Nephron (organoid): ENCODE data around the gene DIDO1.

Source experiments
- H3K27ac Mint-ChIP-seq, 3 experiments: 2 replicates each; pipeline ENCODE4 v1.8.0; 2020; ENCODE audit warnings: mixed read lengths in 3 of 3, mild to moderate bottlenecking in 2 of 3, moderate library complexity in 1 of 3
- H3K27me3 Mint-ChIP-seq: 2 replicates; pipeline ENCODE4 v1.8.0; 2021; ENCODE audit warnings: low read depth, mild to moderate bottlenecking, moderate library complexity, mixed read lengths
- H3K36me3 Mint-ChIP-seq: 2 replicates; pipeline ENCODE4 v1.8.0; 2020; ENCODE audit warnings: low read depth, mixed read lengths
- H3K4me1 Mint-ChIP-seq: 2 replicates; pipeline ENCODE4 v1.8.0; 2020; ENCODE audit warnings: mixed read lengths
- H3K4me3 Mint-ChIP-seq, 3 experiments: 2 replicates each; pipeline ENCODE4 v1.8.0; 2020; ENCODE audit warnings: mild to moderate bottlenecking in 3 of 3, mixed read lengths in 3 of 3, moderate library complexity in 2 of 3
- H3K9me3 Mint-ChIP-seq: 2 replicates; pipeline ENCODE4 v1.8.0; 2020; ENCODE audit warnings: mixed read lengths
- TF ChIP-seq, protein P1 (sequence below), 3 experiments: fragments of 200-600 bp; sonication (generic); IDR thresholded peaks; one replicate each; pipeline ENCODE4 v1.5.0; 2021; ENCODE audit warnings: antibody characterized with exemption in 3 of 3; ENCODE audit not compliant: unreplicated experiment in 3 of 3

DIDO1 gene

DNA sequence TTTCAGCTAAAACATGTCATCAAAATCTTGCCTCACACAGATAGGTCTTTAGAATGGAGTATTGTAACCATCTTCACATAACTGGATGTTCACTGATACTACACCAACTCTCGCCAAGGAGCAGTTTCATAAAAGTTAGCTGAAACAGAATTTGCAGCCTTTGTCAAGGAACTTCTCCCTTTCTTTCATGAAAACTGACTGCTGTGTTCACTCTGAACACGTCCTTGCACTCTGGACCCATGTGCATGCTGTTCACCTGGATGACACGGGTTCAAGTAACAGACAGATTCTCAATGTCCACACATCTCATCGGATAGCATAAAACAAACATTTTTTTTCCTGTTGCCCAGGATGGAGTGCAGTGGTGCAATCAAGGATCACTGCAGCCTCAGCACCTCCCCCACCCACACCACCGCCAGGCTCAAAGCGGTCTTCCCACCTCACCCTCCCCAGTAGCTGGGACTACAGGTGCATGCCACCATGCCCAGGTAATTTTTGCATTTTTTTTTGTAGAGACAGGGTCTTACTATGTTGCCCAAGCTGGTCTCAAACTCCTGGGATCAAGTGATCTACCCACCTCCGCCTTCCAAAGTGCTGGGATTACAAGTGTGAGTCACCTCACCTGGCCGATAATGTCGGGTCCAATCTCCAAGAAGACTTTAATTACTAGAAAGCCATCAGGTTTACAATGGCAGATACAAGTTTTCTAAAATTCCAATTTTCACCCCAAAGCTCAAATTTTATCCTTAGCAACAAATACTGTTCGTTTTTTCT, 9.4 kb downstream of the DIDO1 start:
- Mint-ChIP-seq H3K36me3 (peaks cover 10% of the 10 kb centered on the region), H3K27me3 (no peaks in the 10 kb centered on the region), H3K27ac (peak overlapping the region in 1 of 3 experiments; percentile 80), H3K4me3 (no peak overlapping the region), H3K4me1 (peaks cover 63% of the 10 kb centered on the region), H3K9me3 (no peaks in the 10 kb centered on the region)
- TF ChIP-seq, protein P1, sequence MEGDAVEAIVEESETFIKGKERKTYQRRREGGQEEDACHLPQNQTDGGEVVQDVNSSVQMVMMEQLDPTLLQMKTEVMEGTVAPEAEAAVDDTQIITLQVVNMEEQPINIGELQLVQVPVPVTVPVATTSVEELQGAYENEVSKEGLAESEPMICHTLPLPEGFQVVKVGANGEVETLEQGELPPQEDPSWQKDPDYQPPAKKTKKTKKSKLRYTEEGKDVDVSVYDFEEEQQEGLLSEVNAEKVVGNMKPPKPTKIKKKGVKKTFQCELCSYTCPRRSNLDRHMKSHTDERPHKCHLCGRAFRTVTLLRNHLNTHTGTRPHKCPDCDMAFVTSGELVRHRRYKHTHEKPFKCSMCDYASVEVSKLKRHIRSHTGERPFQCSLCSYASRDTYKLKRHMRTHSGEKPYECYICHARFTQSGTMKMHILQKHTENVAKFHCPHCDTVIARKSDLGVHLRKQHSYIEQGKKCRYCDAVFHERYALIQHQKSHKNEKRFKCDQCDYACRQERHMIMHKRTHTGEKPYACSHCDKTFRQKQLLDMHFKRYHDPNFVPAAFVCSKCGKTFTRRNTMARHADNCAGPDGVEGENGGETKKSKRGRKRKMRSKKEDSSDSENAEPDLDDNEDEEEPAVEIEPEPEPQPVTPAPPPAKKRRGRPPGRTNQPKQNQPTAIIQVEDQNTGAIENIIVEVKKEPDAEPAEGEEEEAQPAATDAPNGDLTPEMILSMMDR (IDR thresholded peaks at IDR 0.05; ENCODE audit: unreplicated experiment in 3 of 3), result no peak

DNA sequence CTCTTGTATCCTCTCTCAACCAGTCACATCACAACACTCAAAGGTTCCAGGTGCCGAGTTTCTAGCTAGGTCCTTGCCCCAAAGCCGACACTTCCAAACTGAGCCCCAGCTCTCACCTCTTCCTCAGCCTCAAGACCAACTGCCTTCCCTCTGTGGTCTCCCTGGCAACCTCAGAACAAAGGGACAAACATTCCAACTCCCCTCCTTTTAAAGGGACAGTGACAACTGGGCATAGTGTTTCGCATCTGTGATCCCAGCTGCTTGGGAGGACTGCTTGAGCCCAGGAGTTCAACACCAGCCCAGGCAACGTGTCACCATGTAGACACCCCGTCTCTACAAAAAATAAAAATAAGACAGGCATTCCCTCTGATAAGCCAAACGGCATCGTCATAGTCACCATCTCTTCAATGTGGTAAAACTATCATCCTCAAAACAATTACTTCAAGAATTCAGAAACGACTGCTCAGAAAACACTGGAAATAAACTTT, 11.3 kb downstream of the DIDO1 start:
- Mint-ChIP-seq H3K4me1 (peaks cover 52% of the 10 kb centered on the region), H3K36me3 (peaks cover 26% of the 10 kb centered on the region), H3K27ac (peak overlapping the region in 2 of 3 experiments; percentile 43 to 57), H3K4me3 (peak overlapping the region; percentile 15 to 34 (median 20)), H3K9me3 (no peaks in the 10 kb centered on the region), H3K27me3 (no peaks in the 10 kb centered on the region)
- TF ChIP-seq, protein P1 (IDR thresholded peaks at IDR 0.05; ENCODE audit: unreplicated experiment in 3 of 3), result no peak

DNA sequence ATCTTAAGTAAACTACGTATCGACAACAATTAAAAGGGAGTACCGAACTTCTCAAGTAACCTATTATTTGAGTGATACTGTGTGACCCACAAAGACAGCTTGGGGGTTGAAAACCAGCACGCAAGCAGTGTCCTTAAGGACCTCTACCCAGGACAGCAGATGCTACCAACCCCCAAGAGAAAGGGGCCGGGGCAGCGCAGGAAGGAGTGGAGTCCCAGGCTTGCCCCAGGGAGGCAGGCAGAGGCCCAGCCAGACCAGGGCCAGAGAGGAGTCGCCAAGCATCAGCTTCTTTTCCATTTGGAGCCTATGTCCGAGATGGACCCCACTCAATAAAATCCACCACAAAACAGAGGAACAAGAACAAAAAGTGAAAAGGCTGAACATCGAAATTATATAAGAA, 11.9 kb downstream of the DIDO1 start:
- H3K27ac Mint-ChIP-seq, result no peak overlapping the region
- no peaks in the 10 kb centered on the region for H3K27me3 Mint-ChIP-seq
- peaks cover 49% of the 10 kb centered on the region for H3K4me1 Mint-ChIP-seq
- no peak overlapping the region for H3K4me3 Mint-ChIP-seq
- no peaks in the 10 kb centered on the region for H3K9me3 Mint-ChIP-seq
- peaks cover 32% of the 10 kb centered on the region for H3K36me3 Mint-ChIP-seq
- TF ChIP-seq, protein P1 (IDR thresholded peaks at IDR 0.05; ENCODE audit: unreplicated experiment in 3 of 3), result no peak

DNA sequence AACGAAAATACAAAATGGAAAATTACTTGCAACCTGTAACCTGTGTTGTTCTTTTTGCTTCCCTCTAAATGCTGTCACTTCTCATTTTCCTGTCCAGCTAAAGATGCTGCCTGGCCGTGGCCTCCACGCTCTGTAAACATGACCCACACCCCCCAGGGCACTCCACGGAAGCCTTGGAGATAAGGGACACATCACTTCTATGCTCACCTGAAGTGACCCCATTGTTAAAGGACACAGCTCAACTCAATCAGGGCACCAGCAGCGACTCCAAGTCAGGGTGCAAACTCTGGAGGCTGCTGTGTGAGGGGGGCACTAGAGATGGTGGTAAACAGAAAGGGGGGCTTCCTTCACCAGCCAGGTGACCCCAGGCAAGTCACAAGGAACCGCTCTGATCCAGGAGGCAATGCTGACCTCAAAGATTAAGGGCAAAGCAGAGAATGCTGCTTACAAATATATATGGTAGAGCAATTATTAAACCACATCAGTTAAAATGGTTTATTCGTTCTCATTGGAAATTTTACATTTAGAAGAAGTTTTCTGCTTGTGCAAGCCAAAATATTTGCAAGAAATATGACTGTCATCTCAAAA, 13.2 kb downstream of the DIDO1 start:
- no peaks in the 10 kb centered on the region for H3K9me3 Mint-ChIP-seq
- peaks cover 45% of the 10 kb centered on the region for H3K36me3 Mint-ChIP-seq
- no peak overlapping the region for H3K27ac Mint-ChIP-seq
- H3K4me3 Mint-ChIP-seq, result no peak overlapping the region
- TF ChIP-seq, protein P1 (IDR thresholded peaks at IDR 0.05; ENCODE audit: unreplicated experiment in 3 of 3), result no peak
- peaks cover 36% of the 10 kb centered on the region for H3K4me1 Mint-ChIP-seq
- no peaks in the 10 kb centered on the region for H3K27me3 Mint-ChIP-seq

DNA sequence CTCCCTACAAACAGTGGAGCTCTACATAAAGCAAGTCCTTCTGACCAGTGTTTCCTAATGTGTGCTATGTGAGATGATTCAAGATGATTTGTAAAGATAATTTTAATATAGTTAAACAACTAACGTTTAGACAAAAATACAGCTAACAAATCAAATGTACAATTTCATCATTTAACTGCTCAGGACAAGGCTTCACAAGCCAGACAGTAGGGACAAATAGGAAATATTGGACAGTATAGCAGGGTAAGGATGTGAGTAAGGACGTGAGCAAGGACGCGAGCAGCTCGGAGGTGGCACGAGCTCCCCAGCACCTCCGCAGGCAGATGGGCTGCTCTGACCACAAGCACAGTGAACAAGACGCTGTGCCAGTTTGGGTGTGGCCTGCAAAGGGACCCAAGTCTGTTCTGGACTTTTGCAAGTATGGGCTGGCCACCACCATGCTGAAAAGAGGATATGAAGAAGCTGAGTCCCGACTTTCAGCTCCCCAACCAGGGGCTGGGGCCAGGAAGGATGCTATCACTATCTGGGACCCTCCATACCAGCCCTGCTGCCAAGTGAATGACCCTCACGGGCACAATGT, 14.5 kb downstream of the DIDO1 start:
- no peaks in the 10 kb centered on the region for H3K9me3 Mint-ChIP-seq

More for the DNA sequence above, 14.5 kb downstream of the DIDO1 start:
- Mint-ChIP-seq H3K4me3 (no peak overlapping the region), H3K27ac (no peak overlapping the region), H3K36me3 (peaks cover 54% of the 10 kb centered on the region), H3K27me3 (no peaks in the 10 kb centered on the region), H3K4me1 (peaks cover 24% of the 10 kb centered on the region)
- TF ChIP-seq, protein P1 (IDR thresholded peaks at IDR 0.05; ENCODE audit: unreplicated experiment in 3 of 3), result no peak
